GM12875 (cell line): ENCODE measurements around the gene EXOC7.
A peak's percentile ranks its signal among the peaks of the same experiment; 100 is the strongest.

Experiments used
- H3K4me3 ChIP-seq: one replicate; pipeline ENCODE4 v1.5.1; 2011; ENCODE audit warnings: low read depth, low read length, control low read depth
- CTCF ChIP-seq: IDR thresholded peaks from 2 replicates; pipeline ENCODE4 v1.5.1; 2011; ENCODE audit warnings: low read depth, mild to moderate bottlenecking, control low read depth, inconsistent platforms, low read length, moderate library complexity, borderline replicate concordance; ENCODE audit not compliant: insufficient read depth

The EXOC7 gene

GRCh38 chr17:76088041-76088867 is 15.3 kb downstream of the EXOC7 start:
- peak; percentile 24; the same call in 1 of the 2 replicates for TF ChIP-seq CTCF
- H3K4me3 ChIP-seq: no peak overlapping the region

- no peak for TF ChIP-seq CTCF
- H3K4me3 ChIP-seq: no peak overlapping the region
Measured at GRCh38 chr17:76087531-76087930, 16.1 kb downstream of the EXOC7 start.

GRCh38 chr17:76086384-76086783 is 17.2 kb downstream of the EXOC7 start:
- TF ChIP-seq CTCF: no peak
- no peak overlapping the region for H3K4me3 ChIP-seq

GRCh38 chr17:76085731-76086366 is 17.7 kb downstream of the EXOC7 start:
- TF ChIP-seq CTCF: no peak
- no peak overlapping the region for H3K4me3 ChIP-seq

- no peak for TF ChIP-seq CTCF
- no peak overlapping the region for H3K4me3 ChIP-seq
Measured at GRCh38 chr17:76085066-76085730, 18.4 kb downstream of the EXOC7 start.

- H3K4me3 ChIP-seq: no peak overlapping the region
- TF ChIP-seq CTCF: no peak
Measured at GRCh38 chr17:76083536-76084182, 19.9 kb downstream of the EXOC7 start.
